ENCODE measurements around the gene USP31. TPM values are rescaled to one million over a fixed set of nuclear protein-coding genes. Genes with fewer than 3 reads are reported as not detected.

USP31 gene
- total RNA-seq, 1 donor from 2014 or later: 11.8 TPM

DNA sequence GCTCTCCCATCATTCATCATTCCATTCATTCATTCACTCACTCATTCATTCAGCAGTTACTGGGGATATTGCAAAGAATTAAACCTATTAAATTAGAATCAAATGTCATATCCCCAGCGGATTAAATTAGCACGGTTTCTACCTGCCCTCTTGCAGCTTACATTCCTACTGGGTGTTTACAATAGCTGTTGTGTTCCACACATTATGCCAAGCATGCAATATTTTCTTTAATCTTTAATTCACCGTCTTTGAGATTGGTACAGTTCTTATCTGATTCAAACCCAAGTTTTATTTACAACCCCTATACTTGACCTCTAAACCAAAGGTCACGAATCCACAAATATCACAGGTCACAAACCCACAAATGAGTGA lies 727 bp upstream of the USP31 start:
- TF ChIP-seq CTCF (conservative IDR thresholded peaks at IDR 0.05; ENCODE audit: low read depth, low read length): no peak
- H3K4me3 ChIP-seq (ENCODE audit: low read depth, low read length): peak overlapping the region; percentile 76
- DNase-seq (ENCODE audit: low read depth): no peak

DNA sequence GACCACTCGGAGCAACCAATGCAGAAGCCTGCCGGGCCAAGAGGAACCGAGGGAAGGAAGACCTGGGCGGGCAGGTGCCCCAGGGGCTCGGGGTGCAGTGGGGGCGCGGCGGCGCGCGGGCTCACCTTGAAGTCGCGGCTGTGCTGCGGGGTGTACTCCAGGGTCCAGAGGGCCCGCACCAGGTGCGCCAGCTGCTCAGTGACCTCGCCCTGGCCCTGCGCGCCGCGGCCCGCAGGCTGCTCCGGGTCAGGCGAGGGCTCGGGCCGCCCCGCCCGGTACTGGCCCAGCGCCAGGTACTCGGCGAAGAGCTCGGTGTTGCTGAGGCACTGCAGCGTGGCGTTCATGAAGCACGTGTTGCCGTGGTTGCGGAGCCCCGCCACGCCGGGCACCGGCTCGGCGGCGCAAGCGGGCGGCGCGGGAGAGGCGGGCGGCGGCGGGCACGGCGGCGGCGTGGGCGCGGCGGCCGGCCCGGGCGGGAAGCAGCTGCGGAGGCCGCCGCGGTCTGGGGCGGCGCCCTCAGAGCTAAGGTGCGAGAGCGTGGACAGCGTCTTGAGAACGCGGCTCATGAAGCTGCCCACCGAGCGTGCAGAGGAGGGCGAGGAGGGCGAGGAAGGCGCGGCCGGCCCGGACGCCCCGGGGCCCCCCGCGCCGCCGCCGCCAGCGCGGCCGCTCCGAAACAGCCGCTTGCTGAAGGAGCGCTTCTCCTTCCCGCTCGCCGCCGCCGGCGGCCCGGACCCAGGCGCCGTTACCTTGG lies 562 bp downstream of the USP31 start:
- no peak for DNase-seq (ENCODE audit: low read depth)
- no peak for TF ChIP-seq CTCF (conservative IDR thresholded peaks at IDR 0.05; ENCODE audit: low read depth, low read length)
- peak overlapping the region; percentile 63 for H3K4me3 ChIP-seq (ENCODE audit: low read depth, low read length)

- TF ChIP-seq CTCF (conservative IDR thresholded peaks at IDR 0.05; ENCODE audit: low read depth, low read length): no peak
- H3K4me3 ChIP-seq (ENCODE audit: low read depth, low read length): peak overlapping the region; percentile 63
- DNase-seq (ENCODE audit: low read depth): no peak
These were observed 1.1 kb downstream of the USP31 start for GRCh38 chr16:23148166-23148512.

GRCh38 chr16:23147666-23148065 lies 1.6 kb downstream of the USP31 start:
- H3K4me3 ChIP-seq (ENCODE audit: low read depth, low read length): peak overlapping the region; percentile 63
- no peak for DNase-seq (ENCODE audit: low read depth)
- TF ChIP-seq CTCF (conservative IDR thresholded peaks at IDR 0.05; ENCODE audit: low read depth, low read length): no peak

- TF ChIP-seq CTCF (conservative IDR thresholded peaks at IDR 0.05; ENCODE audit: low read depth, low read length): no peak
- no peak for DNase-seq (ENCODE audit: low read depth)
- peak overlapping the region; percentile 63 for H3K4me3 ChIP-seq (ENCODE audit: low read depth, low read length)
These were observed 2.2 kb downstream of the USP31 start for GRCh38 chr16:23146877-23147601.

DNA sequence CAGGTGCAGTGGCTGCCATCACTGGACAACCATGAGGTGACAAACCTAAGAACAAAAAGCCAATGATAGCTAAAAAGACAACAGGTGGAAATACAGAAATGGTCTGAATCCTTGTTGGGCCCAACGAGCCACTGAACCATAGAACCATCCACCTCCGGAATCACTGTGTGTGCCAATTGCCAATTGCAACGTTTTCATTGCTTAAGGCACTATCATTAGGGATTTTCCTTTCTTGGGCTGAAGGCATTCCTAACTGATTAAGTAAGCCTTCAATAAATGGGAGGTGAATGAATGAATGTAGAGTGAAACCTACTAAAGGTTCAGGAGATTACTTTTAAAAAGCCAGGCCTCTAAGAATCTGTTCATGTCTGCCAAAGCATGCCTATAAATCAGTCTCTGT lies 3.6 kb downstream of the USP31 start:
- peak; percentile 97 for DNase-seq (ENCODE audit: low read depth)
- TF ChIP-seq CTCF (conservative IDR thresholded peaks at IDR 0.05; ENCODE audit: low read depth, low read length): no peak
- H3K4me3 ChIP-seq (ENCODE audit: low read depth, low read length): peak overlapping the region; percentile 26
